ENCODE data around the gene FAM171A2.
"Not testable (repeated sequence)": the region's sequence is repeated elsewhere in the genome, so short reads cannot be mapped to it uniquely, and the experiment has no call there.

The FAM171A2 gene

DNA sequence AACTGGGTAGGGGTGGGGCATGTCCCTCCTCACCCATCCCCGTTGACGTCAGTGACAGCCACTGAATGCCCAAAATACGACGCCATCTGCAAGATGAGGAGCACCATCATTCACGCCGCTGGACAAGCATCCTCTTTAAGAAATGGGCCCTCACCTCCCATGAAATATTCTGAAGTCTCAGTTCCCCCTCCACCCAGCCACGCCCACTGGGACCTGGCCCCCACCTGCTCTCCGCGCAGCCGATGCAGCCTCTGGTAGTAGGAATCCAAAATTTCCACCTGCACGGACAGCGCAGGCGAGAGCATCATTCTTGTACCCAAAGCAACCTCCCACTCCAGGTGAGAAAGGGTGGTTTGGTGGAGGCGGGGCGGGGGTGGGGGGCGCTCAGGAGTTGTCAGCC is 20.2 kb upstream of the FAM171A2 start:
- DNase-seq (ENCODE audit: low read depth in 2 of 2): no peak

DNA sequence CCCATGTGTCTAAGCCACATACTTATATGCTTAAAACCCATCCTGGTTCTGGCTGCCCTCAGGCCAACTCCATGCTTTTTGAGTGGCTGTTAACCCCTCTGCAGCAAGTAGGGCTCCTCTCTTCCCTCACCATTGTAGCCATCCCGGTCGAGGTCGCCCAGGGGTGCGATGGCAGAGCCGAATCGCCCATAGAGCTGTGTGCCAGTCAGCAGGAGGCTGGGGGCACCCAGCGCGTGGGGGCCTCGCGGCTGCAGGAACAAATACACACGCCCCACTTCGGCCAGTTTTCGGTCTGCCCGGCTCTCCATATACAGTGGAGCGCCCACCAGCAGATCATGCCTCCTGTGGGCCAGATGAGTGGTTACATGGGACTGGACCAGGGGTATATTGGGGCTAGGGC is 19.7 kb upstream of the FAM171A2 start:
- no peak for DNase-seq (ENCODE audit: low read depth in 2 of 2)

DNA sequence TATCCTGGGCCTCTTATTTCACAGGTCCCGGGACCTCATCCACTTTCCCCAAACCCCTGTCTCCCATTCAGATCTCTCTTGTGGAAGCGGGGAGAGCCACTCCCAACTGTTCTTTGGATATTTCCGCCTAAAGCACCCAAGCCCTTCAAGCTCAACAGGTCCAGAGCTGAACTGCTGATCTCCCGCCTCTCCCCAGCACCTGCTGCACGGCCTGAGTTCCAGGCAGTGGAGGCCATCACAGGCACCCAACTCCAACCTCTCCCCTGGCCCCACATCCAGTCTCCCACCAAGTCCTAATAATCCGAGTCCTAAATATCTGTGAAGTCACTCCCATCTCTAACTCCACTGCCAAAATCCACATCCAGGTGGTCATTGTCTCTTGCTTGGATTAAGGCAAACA is 19.3 kb upstream of the FAM171A2 start:
- no peak for DNase-seq (ENCODE audit: low read depth in 2 of 2)

DNA sequence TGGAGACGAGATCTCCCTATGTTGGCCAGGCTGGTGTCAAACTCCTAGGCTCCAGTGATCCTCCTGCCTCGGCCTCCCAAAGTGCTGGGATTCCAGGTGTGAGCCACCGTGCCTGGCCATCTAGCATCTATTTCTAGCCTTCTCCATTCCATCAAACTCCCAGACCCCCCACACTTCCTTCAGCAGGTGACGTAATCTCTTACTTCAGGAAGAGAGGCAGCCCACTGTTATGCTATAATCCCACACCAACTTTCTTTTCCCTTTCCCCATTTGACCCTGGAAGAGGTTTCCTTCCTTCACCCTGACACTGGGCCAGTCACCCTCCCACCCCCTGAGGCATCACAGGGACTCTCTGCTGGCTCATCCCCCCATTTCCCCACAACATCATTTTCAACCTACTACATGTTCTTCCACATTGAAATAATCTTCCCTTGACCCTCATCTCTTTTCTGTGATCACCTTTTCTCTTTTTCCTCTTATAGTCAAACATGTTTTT is 18.2 kb upstream of the FAM171A2 start:
- DNase-seq (ENCODE audit: low read depth in 2 of 2): no peak

DNA sequence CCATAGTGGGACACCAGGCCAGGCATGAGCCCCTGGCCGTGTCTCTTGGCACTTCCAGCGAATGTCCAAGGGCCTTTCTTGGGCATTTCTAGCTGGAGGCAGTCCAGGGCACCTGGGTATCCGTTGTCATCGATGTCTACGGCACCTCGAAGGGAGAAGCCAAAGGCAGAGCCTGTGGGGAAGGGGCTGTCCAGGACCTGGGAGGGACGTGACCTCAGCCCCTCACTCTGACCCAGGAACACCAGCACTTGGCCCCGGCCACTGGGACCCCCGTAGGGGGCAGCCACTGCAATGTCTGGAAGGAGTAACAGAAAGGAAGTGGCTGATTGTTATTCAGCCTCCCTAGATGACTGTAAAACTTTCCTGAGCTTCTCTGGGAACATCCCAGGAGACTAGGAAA is 17.1 kb upstream of the FAM171A2 start:
- DNase-seq (ENCODE audit: low read depth in 2 of 2): no peak

DNA sequence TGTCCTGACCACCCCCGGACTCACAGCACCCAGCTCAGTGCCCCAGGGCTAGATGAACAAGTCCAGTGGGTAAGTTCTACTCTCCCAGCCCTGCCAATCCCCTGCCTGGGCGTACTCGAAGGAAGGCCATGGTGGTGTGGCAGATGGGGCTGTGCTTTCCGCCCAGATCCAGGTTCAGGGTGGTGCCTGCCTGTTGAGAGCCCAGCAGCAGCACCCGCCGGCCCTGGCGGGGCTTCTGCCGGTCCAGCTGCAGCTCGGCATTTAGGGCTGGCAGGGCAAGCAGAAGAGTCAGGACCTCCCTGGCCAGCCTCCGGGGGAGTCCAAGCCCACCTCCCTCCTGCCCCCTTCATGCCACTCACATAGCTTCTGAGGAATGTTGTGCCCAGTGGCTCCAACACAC is 16.2 kb upstream of the FAM171A2 start:
- DNase-seq (ENCODE audit: low read depth in 2 of 2): no peak

DNA sequence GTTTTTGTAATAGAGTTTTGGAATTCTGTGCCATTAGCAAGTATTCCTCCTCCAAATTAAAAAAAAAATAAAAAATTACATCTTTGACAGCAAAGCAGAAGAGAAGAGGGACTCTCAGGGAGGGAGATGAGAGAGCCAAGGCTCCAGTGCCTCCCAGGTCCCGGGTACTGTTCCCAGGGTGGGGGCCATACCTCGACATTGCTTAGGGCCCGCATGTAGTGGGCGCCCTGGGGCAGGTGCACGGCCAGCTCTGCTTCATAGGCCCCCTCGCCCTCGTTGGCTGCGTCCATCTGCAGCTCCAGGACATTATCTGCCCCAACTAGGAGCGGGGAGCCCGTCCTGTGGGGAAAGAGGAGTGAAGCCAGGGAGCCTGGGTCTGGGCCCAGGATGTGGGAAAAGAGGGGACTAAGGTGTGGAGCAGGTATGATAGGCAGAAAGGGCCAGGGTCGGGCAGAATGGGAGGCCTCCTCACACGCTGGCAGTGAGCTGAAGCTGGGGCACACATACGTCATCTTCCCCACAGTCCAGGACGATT is 14.6 kb upstream of the FAM171A2 start:
- no peak for DNase-seq (ENCODE audit: low read depth in 2 of 2)

DNA sequence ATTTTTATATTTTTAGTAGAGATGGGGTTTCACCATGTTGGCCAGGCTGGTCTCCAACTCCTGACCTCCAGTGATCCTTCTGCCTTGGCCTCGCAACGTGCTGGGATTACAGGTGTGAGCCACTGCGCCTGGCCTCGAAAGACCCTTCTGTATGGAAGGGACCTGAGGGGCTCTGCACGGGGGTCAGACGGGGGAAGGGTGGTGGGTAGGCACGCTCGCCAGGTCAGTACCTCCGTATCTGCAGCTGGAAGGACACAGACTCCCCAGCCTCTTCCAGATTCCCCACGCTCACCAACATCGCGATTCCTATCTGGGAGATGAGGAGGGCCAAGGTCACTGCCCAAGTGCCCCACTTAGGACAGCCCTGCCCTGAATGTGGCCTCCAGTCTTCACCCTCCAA is 13.1 kb upstream of the FAM171A2 start:
- no peak for DNase-seq (ENCODE audit: low read depth in 2 of 2)

DNA sequence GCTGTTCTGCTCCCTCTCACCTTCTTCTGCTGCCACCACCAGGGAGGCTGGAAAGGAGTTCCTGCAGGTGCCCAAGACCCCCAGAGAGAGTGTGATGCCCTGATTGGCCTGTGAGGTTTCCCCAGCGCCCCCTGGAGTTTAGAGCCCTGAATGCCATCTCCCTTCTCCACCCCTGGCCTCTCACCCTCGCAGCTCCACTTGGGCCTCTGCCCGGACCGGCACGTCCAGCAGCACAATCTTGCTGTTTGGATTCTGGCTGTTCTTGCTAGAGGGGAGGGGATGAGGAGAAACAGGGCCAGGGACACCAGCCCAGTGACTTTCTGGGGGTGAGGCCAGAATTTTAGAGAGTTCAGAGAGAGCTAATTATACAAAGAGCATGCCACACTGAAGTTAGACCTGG is 12.5 kb upstream of the FAM171A2 start:
- DNase-seq (ENCODE audit: low read depth in 2 of 2): no peak

DNA sequence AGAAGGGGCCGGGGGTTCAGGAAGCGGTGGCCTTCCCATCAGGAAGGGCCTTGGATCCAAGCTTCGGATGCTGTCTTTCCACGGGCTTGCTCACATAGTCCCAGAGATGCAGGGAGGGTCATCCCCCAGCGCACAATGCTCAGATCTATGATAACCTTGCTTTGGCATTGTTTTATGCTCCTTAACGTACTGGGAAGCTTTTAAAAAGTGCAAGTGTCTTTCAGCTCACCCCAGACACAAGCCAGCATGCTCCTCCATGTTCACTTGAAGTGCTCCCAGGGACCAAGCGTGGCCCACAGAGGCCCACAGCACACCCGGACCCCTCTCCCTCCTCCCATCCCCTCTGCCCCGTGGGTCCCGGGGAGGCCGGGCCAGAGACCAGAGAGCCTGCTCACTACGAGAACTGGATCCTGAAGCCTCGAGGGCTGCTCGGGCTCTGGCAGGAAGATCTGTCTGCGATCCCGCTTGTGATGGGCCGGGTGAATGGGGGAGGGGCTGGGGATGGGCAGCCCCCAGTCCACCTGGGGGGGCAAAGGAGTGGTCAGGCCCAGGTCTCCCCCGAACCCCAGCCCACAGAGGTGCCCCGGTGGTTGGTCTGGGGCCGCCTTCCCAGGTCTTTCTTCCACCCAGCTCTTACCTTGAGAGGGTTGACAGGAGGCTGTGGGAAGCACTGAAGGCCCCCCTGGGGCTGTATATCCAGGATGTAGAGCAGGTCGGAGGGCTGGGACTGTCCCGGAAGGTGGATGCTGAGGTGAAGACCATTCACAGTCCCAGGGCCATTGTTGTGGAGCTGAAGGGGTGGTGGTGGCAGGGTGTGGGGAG is 11.8 kb upstream of the FAM171A2 start:
- no peak for DNase-seq (ENCODE audit: low read depth in 2 of 2)

DNA sequence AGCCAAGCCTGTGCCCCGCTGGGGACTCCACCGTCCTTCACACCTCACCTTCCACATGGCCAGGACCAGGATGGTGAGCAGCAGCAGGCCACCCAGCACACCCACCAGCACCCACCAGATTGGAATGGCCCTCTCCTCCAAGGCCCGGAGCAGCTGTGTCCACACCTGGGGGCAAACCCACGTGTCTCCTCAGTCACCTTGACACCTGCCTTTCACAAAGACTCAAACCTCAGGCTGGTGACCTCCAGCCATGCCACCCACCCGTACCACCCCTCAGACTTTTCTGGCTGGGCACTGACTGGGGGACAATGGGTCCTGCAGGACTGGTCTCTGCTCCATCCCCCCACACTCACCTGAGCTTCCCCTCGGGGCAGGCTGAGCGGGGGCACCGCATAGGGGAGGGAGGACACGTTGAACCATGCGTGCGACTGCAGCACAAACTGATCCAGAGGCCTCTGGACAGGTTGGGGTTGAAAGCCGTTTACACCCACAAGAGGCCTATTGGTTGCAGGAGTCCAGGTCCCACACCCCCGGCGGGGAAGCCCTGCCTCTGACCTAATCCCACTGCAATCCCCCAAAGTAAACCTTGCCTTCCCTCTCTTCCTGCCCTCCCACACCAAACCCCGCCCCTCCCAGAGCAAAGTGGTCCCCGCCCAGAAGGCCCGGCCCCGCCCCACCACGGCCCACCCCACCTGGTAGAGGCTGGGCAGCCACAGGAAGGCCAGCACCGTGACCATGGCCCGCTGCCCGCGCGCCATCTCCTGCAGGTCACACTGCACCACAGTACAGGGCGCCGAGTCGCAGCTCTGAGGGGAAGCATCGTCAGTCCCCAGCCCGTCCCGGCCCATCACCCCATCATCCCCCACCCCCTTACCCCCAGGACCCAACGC is 10.9 kb upstream of the FAM171A2 start:
- no peak for DNase-seq (ENCODE audit: low read depth in 2 of 2)

DNA sequence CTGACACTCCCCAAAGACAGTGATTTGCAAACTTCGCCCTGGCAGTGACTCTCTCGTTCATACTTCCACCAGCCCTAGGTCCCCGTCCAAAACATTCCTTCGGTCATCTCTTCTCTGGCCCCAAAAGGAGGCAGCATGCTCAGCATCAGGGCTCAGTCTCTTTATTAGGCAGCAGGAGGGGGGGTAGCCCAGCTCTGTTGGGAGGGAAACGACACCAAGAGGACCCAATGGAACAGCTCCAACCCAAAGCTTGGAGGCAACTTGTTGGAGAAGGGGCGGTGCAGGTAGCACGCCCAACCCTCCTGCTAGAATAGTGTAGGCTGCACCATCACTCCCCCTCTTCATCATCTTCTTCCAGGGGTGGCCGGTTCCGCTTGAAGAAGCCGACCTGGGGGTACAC is 8.4 kb upstream of the FAM171A2 start:
- no peak for DNase-seq (ENCODE audit: low read depth in 2 of 2)

DNA sequence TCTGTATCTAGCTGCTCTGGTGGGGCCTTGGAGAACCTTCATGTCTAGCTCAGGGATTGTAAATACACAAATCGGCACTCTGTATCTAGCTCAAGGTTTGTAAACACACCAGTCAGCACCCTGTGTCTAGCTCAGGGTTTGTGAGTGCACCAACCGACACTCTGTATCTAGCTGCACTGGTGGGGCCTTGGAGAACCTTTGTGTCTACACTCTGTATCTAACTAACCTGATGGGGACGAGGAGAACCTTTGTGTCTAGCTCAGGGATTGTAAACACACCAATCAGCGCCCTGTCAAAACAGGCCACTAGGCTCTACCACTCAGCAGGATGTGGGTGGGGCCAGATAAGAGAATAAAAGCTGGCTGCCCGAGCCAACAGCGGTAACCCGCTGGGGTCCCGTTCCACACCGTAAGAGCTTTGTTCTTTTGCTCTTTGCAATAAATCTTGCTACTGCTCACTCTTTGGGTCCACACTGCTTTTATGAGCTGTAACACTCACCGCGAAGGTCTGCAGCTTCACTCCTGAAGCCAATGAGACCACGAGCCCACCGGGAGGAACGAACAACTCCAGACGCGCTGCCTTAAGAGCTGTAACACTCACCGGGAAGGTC is 5.9 kb upstream of the FAM171A2 start:
- not testable (repeated sequence) for DNase-seq (ENCODE audit: low read depth in 2 of 2)

DNA sequence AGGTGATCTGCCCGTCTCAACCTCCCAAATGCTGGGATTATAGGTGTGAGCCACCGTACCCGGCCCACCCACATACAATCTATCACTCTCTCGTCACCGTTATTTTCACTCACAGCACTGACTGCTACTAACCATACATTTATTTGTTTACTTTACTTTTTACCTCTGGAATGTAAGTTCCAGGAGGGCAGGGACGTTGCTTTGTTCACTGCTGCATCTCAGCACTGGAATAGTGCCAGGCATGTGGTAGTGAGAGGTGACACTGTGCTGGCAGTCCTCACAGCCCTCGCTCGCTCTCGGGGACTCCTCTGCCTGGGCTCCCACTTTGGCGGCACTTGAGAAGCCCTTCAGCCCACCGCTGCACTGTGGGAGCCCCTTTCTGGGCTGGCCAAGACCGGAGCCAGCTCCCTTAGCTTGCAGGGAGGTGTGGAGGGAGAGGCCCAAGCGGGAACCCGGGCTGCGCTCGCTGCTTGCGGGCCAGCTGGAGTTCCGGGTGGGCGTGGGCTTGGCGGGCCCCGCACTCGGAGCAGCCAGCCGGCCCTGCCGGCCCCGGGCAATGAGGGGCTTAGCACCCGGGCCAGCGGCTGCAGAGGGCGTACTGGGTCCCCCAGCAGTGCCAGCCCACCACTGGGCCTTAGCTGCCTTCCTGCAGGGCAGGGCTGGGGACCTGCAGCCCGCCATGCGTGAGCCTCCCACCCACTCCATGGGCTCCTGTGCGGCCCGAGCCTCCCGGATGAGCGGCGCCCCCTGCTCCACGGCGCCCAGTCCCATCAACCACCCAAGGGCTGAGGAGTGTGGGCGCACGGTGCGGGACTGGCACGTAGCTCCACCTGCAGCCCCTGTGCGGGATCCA is 5.0 kb upstream of the FAM171A2 start:
- DNase-seq (ENCODE audit: low read depth in 2 of 2): not testable (repeated sequence)

DNA sequence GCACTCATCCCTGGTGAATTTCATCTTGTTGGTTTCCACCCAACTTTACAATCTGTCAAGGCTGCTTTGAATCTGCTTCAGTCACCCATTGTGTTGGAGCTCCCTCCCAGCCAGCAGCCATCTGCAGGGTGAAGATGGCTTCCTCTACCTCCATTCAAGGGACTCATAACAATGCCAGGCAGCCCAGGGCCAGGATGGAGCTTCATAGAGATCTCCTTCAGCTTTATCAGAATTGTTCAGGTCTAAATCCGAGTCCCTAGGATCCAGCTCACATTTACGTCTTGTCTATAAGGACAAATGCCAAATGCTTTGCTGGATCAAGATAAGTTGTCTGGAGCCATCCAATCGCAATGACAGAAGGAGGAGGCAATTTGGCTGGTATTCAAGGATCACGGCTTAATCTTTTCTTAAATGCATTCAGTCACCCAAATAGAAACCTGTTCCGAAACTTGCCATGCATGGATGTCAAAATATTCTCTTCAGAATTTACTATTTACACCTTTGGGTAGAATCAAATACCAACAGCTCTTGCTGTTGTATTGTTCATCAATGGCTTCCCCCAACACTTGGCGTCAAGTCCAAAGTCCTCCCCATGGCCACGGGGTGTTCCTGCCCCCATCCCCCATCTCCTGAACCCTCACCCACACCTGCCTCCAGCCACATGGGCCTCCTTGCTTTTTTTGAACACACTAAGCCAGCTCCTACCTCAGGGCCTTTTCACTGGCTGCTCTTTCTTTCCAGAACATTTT is 3.8 kb upstream of the FAM171A2 start:
- no peak for DNase-seq (ENCODE audit: low read depth in 2 of 2)

DNA sequence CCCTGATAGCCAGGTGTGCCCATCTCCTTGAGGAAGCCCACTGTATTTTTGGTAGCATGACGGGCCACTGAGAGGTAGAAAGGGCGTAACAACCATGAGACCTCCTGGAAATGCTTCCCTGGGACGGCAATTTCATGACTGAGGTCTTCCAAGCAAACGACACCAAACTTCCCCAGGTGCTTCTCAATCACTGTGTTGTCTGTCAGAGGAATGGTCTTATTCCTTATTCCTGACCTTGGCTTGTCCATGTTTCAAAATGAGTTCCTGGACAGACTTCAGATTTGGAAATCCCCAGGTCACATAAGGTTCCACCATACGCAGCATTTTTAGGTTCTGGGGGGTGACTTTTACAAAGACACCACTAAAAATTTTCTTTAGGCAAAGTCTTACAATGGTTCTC is 1.4 kb upstream of the FAM171A2 start:
- not testable (repeated sequence) for DNase-seq (ENCODE audit: low read depth in 2 of 2)

DNA sequence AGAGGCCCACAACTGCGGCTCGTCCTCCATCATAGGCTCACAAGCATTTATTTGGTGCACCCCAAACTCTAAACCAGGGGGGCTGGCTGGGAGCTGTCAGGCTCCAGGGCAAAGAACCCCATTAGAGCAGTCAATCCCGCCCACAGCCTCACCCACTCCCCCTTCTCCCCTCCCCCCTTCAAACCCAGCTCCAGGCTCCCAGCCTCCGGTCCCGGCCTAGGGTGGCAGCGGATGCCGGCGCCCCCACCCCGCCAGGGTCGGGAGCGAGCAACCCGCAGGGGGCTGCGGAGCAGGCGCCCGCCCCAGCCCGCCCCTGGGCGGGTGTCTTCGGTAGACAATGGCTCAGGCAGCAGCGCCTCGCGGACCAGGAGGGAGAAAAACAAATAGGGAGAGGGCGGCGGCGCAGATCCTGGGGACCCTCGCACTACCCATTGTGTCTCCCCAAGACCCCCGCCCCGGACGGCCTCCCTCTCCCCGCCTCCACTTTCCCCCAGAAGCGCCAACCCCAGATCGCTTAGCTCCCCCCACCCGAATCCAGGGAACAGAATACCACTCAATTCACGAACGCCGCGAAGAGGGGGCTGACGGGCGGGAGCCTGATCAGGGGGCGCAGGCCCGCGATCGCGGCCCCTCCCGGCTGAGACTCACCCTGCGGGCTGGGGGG is 572 bp downstream of the FAM171A2 start:
- no peak for DNase-seq (ENCODE audit: low read depth in 2 of 2)

DNA sequence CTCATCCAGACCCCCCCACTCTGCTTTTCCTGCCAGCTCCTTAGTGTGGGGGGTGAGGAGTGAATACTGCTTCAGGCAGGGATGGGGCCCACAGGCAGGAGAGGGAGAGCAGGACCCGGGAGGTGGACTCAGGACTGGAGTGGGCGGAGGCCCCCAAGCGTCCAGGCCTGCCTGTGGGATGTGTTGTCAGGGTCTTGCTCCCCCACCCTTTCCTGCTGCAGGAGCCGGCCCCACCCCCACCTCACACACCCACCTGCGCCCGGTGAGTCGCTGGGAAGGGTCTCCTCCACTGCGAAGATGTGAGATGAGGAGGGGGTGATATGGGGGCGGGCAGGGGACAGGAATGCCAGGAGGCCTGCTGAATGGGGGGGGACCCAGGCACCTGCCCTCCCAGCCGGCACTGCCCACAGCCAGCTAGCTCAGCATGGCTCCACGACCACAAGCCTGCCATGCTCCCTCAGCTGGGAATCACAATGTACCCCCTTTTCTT is 1.1 kb downstream of the FAM171A2 start:
- DNase-seq (ENCODE audit: low read depth in 2 of 2): no peak
